ENCODE results near the gene ENAM. TPM values are rescaled to one million over a fixed set of nuclear protein-coding genes. Genes with fewer than 3 reads are reported as not detected.

Gene ENAM
- total and polyA plus RNA-seq, 9 of the 15 experiments (the other 6 are each of a cell fraction or from before 2014, with no cell fraction given), result 0.04 to 0.09 (median 0.04) TPM; not detected in 6

GRCh38 chr4:70581980-70582379, 46.6 kb upstream of the ENAM start (continued):
- no peak for TF ChIP-seq TBL1XR1 (IDR thresholded peaks at IDR 0.05; ENCODE audit: low read length in 2 of 2)
- no peak for TF ChIP-seq PPARD (CRISPR knock-in tag; IDR thresholded peaks at IDR 0.05)
- no peak for TF ChIP-seq SRSF1 (IDR thresholded peaks at IDR 0.05; ENCODE audit: low read depth, low read length)
- TF ChIP-seq BRCA1 (IDR thresholded peaks at IDR 0.05), result no peak
- no peak for TF ChIP-seq BRCA1 (CRISPR knock-in tag; IDR thresholded peaks at IDR 0.05)
- TF ChIP-seq TSHZ1 (CRISPR knock-in tag; IDR thresholded peaks at IDR 0.05), result no peak

GRCh38 chr4:70583952-70584834, 44.4 kb upstream of the ENAM start:
- Histone ChIP-seq H3K4me2 (ENCODE audit: insufficient read depth, low read length) (no peak overlapping the region), H3K9ac (ENCODE audit: insufficient read depth in 1 of 2, low read depth in 2 of 2, low read length in 2 of 2) (no peak overlapping the region), H2AFZ (ENCODE audit: low read depth, low read length) (peak overlapping the region; percentile 7; the same call in 1 of the 2 replicates), H3K79me2 (ENCODE audit: control insufficient read depth, insufficient read depth, low read length) (no peaks in the 10 kb centered on the region), H3K9me3 (replicated peaks; ENCODE audit: control insufficient read depth, insufficient read depth, low read depth, low read length) (no peaks in the 10 kb centered on the region), H3K36me3 (ENCODE audit: control insufficient read depth, insufficient read depth, low read length) (no peaks in the 10 kb centered on the region), H3K4me1 (replicated peaks in 1 of 2; ENCODE audit: control insufficient read depth in 2 of 2, insufficient read depth in 2 of 2, low read length in 2 of 2) (no peaks in the 10 kb centered on the region), H3K9me1 (ENCODE audit: control insufficient read depth, insufficient read depth, low read length) (no peaks in the 10 kb centered on the region), H3K27me3 (ENCODE audit: control insufficient read depth in 2 of 2, insufficient read depth in 2 of 2, low read length in 2 of 2) (no peaks in the 10 kb centered on the region; a peak in 1 of 5 replicates), H4K20me1 (replicated peaks; ENCODE audit: control insufficient read depth, insufficient read depth, low read length) (no peaks in the 10 kb centered on the region), H3K4me3 (no peak overlapping the region), H3K27ac (ENCODE audit: extremely low read depth, low read depth, low read length) (no peak overlapping the region)
- ATAC-seq, result no peak
- DNase-seq (ENCODE audit: extremely low read depth in 1 of 4, low spot score in 3 of 4), result no peak
- no peak for TF ChIP-seq HCFC1 (IDR thresholded peaks at IDR 0.05; ENCODE audit: low read depth, low read length)
- no peak for TF ChIP-seq MAFG (tag; conservative IDR thresholded peaks at IDR 0.05)
- TF ChIP-seq HIVEP1 (CRISPR knock-in tag; IDR thresholded peaks at IDR 0.05), result no peak
- TF ChIP-seq JUND (IDR thresholded peaks at IDR 0.05; ENCODE audit: borderline replicate concordance, low read depth, low read length), result no peak
- TF ChIP-seq JUND (tag; IDR thresholded peaks at IDR 0.05; ENCODE audit: borderline replicate concordance, low read depth, low read length), result 0 out of 3 replicates have a peak, but pooled peaks have one; percentile 30
- 0 out of 2 replicates have a peak, but pooled peaks have one; percentile 24 for TF ChIP-seq C11orf30 (IDR thresholded peaks at IDR 0.05; ENCODE audit: low read depth)
- ChIA-PET POLR2A (interaction anchor here (0.8 kb wide), 1 partner anchor 15 kb away, joined by 3 read pairs; no protein-coding TSS in a partner anchor), CTCF (ENCODE audit: low intra/inter-chr PET ratio) (no interaction called here)
- in situ Hi-C loops (cut with MboI), result no loop called here
- BruUV-seq (replicated peaks), result no TSS peak
- intact Hi-C loops (cut with micrococcal nuclease), result no loop called here
- WGBS (ENCODE audit: insufficient coverage, low coverage, missing lambda C conversion rate), result 2% methylated on average over 9 of the region's 9 CpGs
- FAIRE-seq, result no peak

All from K562 (cell line).